Panc1 (cell line): Measurements from ENCODE around the gene FAM209B. TPM values are rescaled to one million over a fixed set of nuclear protein-coding genes. Genes with fewer than 3 reads are reported as not detected.

Experiments
- ATAC-seq: fragments of 200-7000 bp; cut with Tn5 transposase; 2 replicates; pipeline ENCODE4 v1.9.1; 2020; ENCODE audit warnings: mild to moderate bottlenecking, moderate library complexity
- BruUV-seq: library from RNA; stranded (reverse); fragments of 400-500 nt; replicated peaks from 2 replicates; lab custom pipeline; 2021; lab: Mats Ljungman, UMichigan
- CTCF ChIA-PET: fragments of 300-600 bp; sonication (Branson Sonifier 250); formaldehyde crosslinking; loops from one replicate; lab custom pipeline; 2022; ENCODE audit warnings: antibody characterized with exemption; lab: Charles Lee
- POLR2A ChIA-PET: fragments of 300-600 bp; sonication (Branson Sonifier 250); formaldehyde crosslinking; loops from one replicate; lab custom pipeline; 2022; ENCODE audit warnings: antibody characterized with exemption; lab: Charles Lee
- DNase-seq: peaks from one replicate; pipeline ENCODE4 v3.0.0-alpha.2; 2010; ENCODE audit warnings: low read depth, low spot score
- H3K27ac ChIP-seq: 2 replicates; pipeline ENCODE4 v1.5.1; 2011; ENCODE audit warnings: mild to moderate bottlenecking, low read length, inconsistent platforms
- H3K27me3 ChIP-seq: fragments of 200-500 bp; sonication (Bioruptor generic); 2 replicates; pipeline ENCODE4 v1.6.0; 2014; ENCODE audit warnings: low read length, inconsistent platforms; ENCODE audit not compliant: control insufficient read depth, insufficient read depth
- H3K36me3 ChIP-seq: fragments of 200-500 bp; sonication (Bioruptor generic); 2 replicates; pipeline ENCODE4 v1.5.1; 2014; ENCODE audit warnings: inconsistent platforms, mild to moderate bottlenecking, low read length, moderate library complexity; ENCODE audit not compliant: control insufficient read depth, insufficient read depth
- H3K4me1 ChIP-seq: 2 replicates; pipeline ENCODE4 v1.5.1; 2011; ENCODE audit warnings: inconsistent platforms, mild to moderate bottlenecking, low read length, moderate library complexity; ENCODE audit not compliant: control insufficient read depth, insufficient read depth
- H3K4me3 ChIP-seq, 2 experiments: 2 replicates each; pipeline ENCODE4 v1.5.1; 2011 to 2012; ENCODE audit warnings: low read depth in 2 of 2, low read length in 2 of 2, mild to moderate bottlenecking in 2 of 2, inconsistent platforms in 1 of 2, moderate library complexity in 1 of 2
- H3K9me3 ChIP-seq: fragments of 200-500 bp; sonication (Bioruptor generic); 2 replicates; pipeline ENCODE4 v1.5.1; 2014; ENCODE audit warnings: low read depth, mild to moderate bottlenecking, inconsistent platforms, low read length, moderate library complexity; ENCODE audit not compliant: control insufficient read depth, insufficient read depth
- POLR2AphosphoS5 ChIP-seq: IDR thresholded peaks from 2 replicates; pipeline ENCODE4 v1.6.1; 2012; ENCODE audit warnings: mild to moderate bottlenecking, low read depth, low read length, moderate library complexity
- REST ChIP-seq, 2 experiments: IDR thresholded peaks; 2 replicates each; pipeline ENCODE4 v1.6.1; 2011 to 2012; ENCODE audit warnings: low read depth in 2 of 2, control low read depth in 1 of 2, low read length in 1 of 2, mild to moderate bottlenecking in 1 of 2, moderate library complexity in 1 of 2; ENCODE audit not compliant: insufficient read depth in 1 of 2
- SIN3A ChIP-seq: IDR thresholded peaks from 2 replicates; pipeline ENCODE4 v1.6.1; 2012; ENCODE audit warnings: low read depth, mild to moderate bottlenecking, low read length, moderate library complexity, borderline replicate concordance; ENCODE audit not compliant: insufficient read depth
- TCF7L2 ChIP-seq: IDR thresholded peaks from 2 replicates; pipeline ENCODE4 v1.6.1; 2011; ENCODE audit warnings: mild to moderate bottlenecking, low read depth, low read length, inconsistent platforms
- in situ Hi-C: cut with HindIII; loops from 2 replicates; pipeline ENCODE4 v1.10.0; 2016; ENCODE audit warnings: low sequenced_read_pairs, low pct_unique_long_range_greater_than_20kb
- intact Hi-C: fragments of 100-400 bp; cut with micrococcal nuclease; formaldehyde crosslinking; loops from one replicate; pipeline ENCODE4 v1.10.0; 2022; ENCODE audit not compliant: unreplicated experiment
- total RNA-seq: library from RNA; stranded (reverse); gene quantifications from one replicate; pipeline ENCODE4 v1.2.1, GENCODE V29; 2021; ENCODE audit not compliant: unreplicated experiment
- TF ChIP-seq, protein P1 (sequence below): fragments of 450-650 bp; IDR thresholded peaks from 2 replicates; pipeline ENCODE4 v1.5.1; 2017; ENCODE audit warnings: mild to moderate bottlenecking

FAM209B gene
- total RNA-seq, 1 experiment from 2014 or later = not detected

DNA sequence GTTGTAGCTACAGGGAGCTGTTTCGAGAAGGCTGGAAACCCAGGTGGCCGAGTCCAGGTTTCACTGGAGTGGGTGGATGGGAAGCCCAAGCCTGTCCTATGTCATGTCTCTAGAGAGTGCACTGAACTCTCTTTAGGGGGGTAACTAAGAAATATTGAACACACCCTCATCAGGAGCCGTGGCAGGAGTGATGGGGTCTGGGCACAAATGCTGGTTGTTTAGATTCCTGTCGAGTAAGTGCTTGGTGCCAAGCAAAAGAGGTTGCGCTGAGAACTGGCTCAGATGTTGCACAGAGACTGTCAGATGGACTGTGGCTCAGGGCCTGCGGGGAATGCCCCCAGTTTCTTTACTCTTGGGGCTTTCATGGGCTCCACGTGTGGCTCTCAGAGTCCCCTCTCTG, 15.8 kb upstream of the FAM209B start:
- ChIA-PET CTCF (no interaction called here), POLR2A (no interaction called here)
- intact Hi-C loops = no loop called here
- TF ChIP-seq, protein P1, sequence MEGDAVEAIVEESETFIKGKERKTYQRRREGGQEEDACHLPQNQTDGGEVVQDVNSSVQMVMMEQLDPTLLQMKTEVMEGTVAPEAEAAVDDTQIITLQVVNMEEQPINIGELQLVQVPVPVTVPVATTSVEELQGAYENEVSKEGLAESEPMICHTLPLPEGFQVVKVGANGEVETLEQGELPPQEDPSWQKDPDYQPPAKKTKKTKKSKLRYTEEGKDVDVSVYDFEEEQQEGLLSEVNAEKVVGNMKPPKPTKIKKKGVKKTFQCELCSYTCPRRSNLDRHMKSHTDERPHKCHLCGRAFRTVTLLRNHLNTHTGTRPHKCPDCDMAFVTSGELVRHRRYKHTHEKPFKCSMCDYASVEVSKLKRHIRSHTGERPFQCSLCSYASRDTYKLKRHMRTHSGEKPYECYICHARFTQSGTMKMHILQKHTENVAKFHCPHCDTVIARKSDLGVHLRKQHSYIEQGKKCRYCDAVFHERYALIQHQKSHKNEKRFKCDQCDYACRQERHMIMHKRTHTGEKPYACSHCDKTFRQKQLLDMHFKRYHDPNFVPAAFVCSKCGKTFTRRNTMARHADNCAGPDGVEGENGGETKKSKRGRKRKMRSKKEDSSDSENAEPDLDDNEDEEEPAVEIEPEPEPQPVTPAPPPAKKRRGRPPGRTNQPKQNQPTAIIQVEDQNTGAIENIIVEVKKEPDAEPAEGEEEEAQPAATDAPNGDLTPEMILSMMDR = no peak
- no peak for TF ChIP-seq TCF7L2
- TF ChIP-seq REST (IDR thresholded peaks at IDR 0.05; ENCODE audit: insufficient read depth in 1 of 2, low read depth in 2 of 2, low read length in 1 of 2) = no peak
- TF ChIP-seq SIN3A = no peak
- TF ChIP-seq POLR2AphosphoS5 = no peak
- Histone ChIP-seq H3K9me3 (no peaks in the 10 kb centered on the region), H3K36me3 (peaks cover 3% of the 10 kb centered on the region), H3K27ac (no peak overlapping the region), H3K4me1 (no peaks in the 10 kb centered on the region), H3K27me3 (no peaks in the 10 kb centered on the region), H3K4me3 (no peak overlapping the region)
- DNase-seq = no peak
- in situ Hi-C loops = no loop called here
- no peak for ATAC-seq
- no TSS peak for BruUV-seq

- no peak for DNase-seq
- Histone ChIP-seq H3K4me1 (no peaks in the 10 kb centered on the region), H3K27ac (no peak overlapping the region), H3K9me3 (no peaks in the 10 kb centered on the region), H3K27me3 (no peaks in the 10 kb centered on the region), H3K36me3 (peaks cover 3% of the 10 kb centered on the region), H3K4me3 (no peak overlapping the region)
- ChIA-PET POLR2A (no interaction called here), CTCF (no interaction called here)
- ATAC-seq = no peak
- intact Hi-C loops (no loop called here), in situ Hi-C loops (no loop called here)
- BruUV-seq = no TSS peak
- TF ChIP-seq TCF7L2 (no peak), POLR2AphosphoS5 (no peak), REST (IDR thresholded peaks at IDR 0.05; ENCODE audit: insufficient read depth in 1 of 2, low read depth in 2 of 2, low read length in 1 of 2) (no peak), SIN3A (no peak)
- TF ChIP-seq, protein P1 = no peak
Measured at GRCh38 chr20:56517641-56518040, 15.4 kb upstream of the FAM209B start.
